ENCODE measurements around the gene CGB8.

DNA sequence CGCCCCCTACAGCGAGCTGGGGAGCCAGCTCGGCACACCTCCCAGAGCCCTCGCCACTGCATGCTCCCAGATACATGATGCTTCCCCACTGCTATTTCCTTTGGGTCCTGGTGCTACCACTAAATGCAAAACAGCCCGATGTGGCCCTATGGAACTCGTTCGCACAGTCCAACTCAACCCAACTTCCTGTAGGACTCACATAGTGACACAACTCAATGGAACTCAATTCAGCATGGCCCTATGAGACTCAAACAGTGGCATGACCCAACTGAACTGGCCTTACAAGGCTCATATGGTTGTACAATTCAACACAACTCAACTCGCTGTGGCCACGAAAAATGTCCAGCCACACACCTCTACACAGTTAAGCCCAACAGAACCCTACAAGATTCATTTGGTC is 20.1 kb upstream of the CGB8 start:
- no peak for TF ChIP-seq EZH2 (IDR thresholded peaks at IDR 0.05; ENCODE audit: borderline replicate concordance, low read length)
- TF ChIP-seq, protein P1, sequence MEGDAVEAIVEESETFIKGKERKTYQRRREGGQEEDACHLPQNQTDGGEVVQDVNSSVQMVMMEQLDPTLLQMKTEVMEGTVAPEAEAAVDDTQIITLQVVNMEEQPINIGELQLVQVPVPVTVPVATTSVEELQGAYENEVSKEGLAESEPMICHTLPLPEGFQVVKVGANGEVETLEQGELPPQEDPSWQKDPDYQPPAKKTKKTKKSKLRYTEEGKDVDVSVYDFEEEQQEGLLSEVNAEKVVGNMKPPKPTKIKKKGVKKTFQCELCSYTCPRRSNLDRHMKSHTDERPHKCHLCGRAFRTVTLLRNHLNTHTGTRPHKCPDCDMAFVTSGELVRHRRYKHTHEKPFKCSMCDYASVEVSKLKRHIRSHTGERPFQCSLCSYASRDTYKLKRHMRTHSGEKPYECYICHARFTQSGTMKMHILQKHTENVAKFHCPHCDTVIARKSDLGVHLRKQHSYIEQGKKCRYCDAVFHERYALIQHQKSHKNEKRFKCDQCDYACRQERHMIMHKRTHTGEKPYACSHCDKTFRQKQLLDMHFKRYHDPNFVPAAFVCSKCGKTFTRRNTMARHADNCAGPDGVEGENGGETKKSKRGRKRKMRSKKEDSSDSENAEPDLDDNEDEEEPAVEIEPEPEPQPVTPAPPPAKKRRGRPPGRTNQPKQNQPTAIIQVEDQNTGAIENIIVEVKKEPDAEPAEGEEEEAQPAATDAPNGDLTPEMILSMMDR (conservative IDR thresholded peaks at IDR 0.05 in 1 of 2, IDR thresholded peaks at IDR 0.05 in 1 of 2; ENCODE audit: extremely low read depth in 1 of 2, insufficient read depth in 1 of 2, low read depth in 1 of 2, low read length in 2 of 2) = no peak

All from mammary epithelial cell (primary cell).